ENCODE measurements around the gene PRKAR1A. TPM values are rescaled to one million over a fixed set of nuclear protein-coding genes. Genes with fewer than 3 reads are reported as not detected.

Gene PRKAR1A
- total and polyA plus RNA-seq, 2 of the 8 experiments (the other 6 are each of a cell fraction or from before 2014, with no cell fraction given), result 39.3 to 149 TPM

DNA sequence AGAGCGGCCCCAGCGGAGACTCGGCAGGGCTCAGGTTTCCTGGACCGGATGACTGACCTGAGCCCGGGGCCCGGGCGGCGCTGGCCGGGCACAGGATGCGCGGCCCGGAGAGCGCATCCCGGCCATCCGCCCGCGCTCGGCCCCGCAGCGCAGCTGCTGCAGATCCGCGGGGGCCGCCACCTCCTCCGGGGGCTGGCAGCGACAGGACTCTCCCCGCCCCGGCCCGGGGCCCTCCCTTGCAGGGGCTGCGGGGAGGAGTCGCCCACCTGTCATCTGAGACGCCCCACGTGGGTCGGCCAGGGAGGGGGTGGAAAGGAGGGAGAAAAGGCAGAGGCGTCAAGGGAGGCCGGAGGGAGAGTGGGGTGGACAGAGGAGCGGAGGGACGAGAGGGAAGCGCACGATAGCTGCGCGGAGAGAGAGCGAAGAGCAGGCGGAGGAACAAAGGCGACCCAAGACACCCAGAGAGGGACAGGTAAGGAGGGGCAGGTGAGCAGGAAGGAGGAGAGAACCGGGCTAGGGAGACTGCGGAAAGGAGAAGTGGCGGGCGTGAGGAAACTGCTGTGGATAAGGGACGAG, 471 bp upstream of the PRKAR1A start (continued):
- TF ChIP-seq, protein P1, sequence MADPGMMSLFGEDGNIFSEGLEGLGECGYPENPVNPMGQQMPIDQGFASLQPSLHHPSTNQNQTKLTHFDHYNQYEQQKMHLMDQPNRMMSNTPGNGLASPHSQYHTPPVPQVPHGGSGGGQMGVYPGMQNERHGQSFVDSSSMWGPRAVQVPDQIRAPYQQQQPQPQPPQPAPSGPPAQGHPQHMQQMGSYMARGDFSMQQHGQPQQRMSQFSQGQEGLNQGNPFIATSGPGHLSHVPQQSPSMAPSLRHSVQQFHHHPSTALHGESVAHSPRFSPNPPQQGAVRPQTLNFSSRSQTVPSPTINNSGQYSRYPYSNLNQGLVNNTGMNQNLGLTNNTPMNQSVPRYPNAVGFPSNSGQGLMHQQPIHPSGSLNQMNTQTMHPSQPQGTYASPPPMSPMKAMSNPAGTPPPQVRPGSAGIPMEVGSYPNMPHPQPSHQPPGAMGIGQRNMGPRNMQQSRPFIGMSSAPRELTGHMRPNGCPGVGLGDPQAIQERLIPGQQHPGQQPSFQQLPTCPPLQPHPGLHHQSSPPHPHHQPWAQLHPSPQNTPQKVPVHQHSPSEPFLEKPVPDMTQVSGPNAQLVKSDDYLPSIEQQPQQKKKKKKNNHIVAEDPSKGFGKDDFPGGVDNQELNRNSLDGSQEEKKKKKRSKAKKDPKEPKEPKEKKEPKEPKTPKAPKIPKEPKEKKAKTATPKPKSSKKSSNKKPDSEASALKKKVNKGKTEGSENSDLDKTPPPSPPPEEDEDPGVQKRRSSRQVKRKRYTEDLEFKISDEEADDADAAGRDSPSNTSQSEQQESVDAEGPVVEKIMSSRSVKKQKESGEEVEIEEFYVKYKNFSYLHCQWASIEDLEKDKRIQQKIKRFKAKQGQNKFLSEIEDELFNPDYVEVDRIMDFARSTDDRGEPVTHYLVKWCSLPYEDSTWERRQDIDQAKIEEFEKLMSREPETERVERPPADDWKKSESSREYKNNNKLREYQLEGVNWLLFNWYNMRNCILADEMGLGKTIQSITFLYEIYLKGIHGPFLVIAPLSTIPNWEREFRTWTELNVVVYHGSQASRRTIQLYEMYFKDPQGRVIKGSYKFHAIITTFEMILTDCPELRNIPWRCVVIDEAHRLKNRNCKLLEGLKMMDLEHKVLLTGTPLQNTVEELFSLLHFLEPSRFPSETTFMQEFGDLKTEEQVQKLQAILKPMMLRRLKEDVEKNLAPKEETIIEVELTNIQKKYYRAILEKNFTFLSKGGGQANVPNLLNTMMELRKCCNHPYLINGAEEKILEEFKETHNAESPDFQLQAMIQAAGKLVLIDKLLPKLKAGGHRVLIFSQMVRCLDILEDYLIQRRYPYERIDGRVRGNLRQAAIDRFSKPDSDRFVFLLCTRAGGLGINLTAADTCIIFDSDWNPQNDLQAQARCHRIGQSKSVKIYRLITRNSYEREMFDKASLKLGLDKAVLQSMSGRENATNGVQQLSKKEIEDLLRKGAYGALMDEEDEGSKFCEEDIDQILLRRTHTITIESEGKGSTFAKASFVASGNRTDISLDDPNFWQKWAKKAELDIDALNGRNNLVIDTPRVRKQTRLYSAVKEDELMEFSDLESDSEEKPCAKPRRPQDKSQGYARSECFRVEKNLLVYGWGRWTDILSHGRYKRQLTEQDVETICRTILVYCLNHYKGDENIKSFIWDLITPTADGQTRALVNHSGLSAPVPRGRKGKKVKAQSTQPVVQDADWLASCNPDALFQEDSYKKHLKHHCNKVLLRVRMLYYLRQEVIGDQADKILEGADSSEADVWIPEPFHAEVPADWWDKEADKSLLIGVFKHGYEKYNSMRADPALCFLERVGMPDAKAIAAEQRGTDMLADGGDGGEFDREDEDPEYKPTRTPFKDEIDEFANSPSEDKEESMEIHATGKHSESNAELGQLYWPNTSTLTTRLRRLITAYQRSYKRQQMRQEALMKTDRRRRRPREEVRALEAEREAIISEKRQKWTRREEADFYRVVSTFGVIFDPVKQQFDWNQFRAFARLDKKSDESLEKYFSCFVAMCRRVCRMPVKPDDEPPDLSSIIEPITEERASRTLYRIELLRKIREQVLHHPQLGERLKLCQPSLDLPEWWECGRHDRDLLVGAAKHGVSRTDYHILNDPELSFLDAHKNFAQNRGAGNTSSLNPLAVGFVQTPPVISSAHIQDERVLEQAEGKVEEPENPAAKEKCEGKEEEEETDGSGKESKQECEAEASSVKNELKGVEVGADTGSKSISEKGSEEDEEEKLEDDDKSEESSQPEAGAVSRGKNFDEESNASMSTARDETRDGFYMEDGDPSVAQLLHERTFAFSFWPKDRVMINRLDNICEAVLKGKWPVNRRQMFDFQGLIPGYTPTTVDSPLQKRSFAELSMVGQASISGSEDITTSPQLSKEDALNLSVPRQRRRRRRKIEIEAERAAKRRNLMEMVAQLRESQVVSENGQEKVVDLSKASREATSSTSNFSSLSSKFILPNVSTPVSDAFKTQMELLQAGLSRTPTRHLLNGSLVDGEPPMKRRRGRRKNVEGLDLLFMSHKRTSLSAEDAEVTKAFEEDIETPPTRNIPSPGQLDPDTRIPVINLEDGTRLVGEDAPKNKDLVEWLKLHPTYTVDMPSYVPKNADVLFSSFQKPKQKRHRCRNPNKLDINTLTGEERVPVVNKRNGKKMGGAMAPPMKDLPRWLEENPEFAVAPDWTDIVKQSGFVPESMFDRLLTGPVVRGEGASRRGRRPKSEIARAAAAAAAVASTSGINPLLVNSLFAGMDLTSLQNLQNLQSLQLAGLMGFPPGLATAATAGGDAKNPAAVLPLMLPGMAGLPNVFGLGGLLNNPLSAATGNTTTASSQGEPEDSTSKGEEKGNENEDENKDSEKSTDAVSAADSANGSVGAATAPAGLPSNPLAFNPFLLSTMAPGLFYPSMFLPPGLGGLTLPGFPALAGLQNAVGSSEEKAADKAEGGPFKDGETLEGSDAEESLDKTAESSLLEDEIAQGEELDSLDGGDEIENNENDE (IDR thresholded peaks at IDR 0.05; ENCODE audit: insufficient replicate concordance, low read length), result no peak
- TF ChIP-seq SP4 (IDR thresholded peaks at IDR 0.05; ENCODE audit: low read length), result peak; percentile 89; the same call in 1 of the 2 replicates
- TF ChIP-seq RFX5 (IDR thresholded peaks at IDR 0.05; ENCODE audit: borderline replicate concordance, low read depth, low read length), result no peak
- TF ChIP-seq CEBPB (IDR thresholded peaks at IDR 0.05; ENCODE audit: low read depth, low read length), result no peak
- no peak for TF ChIP-seq HDAC6 (IDR thresholded peaks at IDR 0.05; ENCODE audit: low read depth, low read length)
- no peak for TF ChIP-seq YY1 (IDR thresholded peaks at IDR 0.05; ENCODE audit: low read depth, low read length)
- TF ChIP-seq TCF12 (IDR thresholded peaks at IDR 0.05; ENCODE audit: low read depth, low read length), result no peak
- peak; percentile 68 for TF ChIP-seq KDM4A (IDR thresholded peaks at IDR 0.05; ENCODE audit: low read depth, low read length, severe bottlenecking)
- no peak for TF ChIP-seq NANOG (IDR thresholded peaks at IDR 0.05; ENCODE audit: insufficient read depth, low read depth, low read length, poor library complexity, severe bottlenecking)
- TF ChIP-seq EP300 (IDR thresholded peaks at IDR 0.05; ENCODE audit: borderline replicate concordance in 1 of 2, low read depth in 2 of 2, low read length in 2 of 2), result peak in 1 of 2 experiments; percentile 0; a peak in 1 of 3 replicates
- no peak for TF ChIP-seq FOSL1 (IDR thresholded peaks at IDR 0.05; ENCODE audit: insufficient read depth, low read depth, low read length)
